ENCODE results near the gene POLDIP3.

- TF ChIP-seq POLR2AphosphoS5 (IDR thresholded peaks at IDR 0.05; ENCODE audit: low read depth, low read length) (no peak), TAF1 (IDR thresholded peaks at IDR 0.05; ENCODE audit: borderline replicate concordance, insufficient read depth, low read length) (no peak), SIN3A (IDR thresholded peaks at IDR 0.05; ENCODE audit: borderline replicate concordance, insufficient read depth, low read length) (no peak)
Observed at GRCh38 chr22:42626951-42627625, 12.4 kb upstream of the POLDIP3 start.

Data from PFSK-1 (cell line).